ENCODE measurements around the gene PARD3B.

PARD3B gene

DNA sequence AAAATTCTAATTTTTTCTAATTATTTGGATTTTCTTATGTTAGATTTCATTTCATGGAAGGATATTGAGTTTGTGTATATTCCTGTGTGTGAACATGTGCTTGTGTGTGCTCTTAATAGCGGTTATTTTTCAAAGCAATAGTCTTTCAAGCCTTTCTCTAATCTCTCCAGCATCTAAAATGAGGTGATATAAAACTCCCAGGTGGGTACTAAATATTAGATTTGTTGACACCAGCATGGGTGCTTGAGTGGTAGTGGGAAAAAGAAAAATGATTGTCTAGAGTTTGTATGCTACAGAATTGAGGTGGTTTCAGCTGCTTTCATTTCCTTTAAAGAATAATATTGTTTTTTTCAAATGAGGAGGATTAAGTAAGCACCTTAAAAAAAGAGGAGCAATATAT is 296.8 kb downstream of the PARD3B start:
- DNase-seq (ENCODE audit: low spot score) = no peak

DNA sequence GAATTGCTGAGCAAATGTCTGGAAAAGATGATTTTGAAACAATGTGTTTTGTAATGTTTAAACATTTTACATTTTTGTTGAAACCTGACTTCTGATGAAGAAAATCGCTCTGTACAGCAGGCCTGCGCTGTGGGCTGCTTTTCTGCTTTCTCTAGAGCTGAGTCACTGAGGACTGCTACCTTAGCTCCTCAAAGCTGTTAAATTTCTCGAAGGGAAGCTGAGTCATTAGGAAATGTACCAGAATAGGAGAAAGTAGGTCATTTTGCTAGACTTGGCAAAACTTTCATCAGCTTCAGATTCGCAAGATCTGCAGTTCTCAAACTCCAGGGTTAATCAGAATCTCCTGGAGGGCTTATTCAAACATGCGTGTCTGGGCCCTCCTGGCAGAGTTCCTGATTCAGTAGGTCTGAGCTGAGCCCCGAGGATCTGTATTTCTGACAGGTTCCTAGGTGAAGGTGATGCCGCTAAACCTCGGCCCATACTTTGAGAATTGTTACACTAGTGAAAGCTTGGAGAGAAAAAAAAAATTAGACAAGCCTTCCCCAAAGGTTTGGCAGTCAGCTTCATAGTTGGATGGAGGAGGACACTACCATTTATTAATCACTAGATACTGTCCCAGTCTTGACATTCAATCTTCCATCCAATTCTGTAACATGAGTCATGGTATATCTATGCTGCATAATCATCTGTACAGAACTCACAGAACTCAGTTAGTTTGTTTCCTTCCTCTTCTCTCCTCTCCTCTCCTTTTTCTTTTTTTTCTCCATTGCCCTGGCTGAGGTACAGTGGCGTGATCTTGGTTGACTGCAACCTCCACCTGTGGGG is 297.6 kb downstream of the PARD3B start:
- DNase-seq (ENCODE audit: low spot score) = peak; percentile 45

DNA sequence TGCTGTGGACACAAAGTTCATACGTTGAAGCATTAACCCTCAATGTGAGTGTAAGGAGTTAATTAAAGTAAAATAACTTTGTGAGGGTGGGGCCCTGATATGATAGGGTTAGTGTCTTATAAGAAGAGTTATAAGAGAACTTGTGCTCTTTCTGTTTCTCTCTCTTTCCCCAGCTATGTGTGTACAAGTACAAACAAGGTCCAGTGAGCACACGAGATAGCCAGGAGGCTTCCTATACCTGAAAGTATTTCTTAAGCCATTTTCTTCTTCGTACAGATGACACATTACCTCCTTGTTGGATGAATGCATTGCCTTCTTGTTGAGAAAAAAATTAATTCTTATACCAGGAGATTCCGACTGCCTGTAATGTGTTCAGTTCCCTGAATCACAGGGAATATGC is 301.2 kb downstream of the PARD3B start:
- no peak for DNase-seq (ENCODE audit: low spot score)

DNA sequence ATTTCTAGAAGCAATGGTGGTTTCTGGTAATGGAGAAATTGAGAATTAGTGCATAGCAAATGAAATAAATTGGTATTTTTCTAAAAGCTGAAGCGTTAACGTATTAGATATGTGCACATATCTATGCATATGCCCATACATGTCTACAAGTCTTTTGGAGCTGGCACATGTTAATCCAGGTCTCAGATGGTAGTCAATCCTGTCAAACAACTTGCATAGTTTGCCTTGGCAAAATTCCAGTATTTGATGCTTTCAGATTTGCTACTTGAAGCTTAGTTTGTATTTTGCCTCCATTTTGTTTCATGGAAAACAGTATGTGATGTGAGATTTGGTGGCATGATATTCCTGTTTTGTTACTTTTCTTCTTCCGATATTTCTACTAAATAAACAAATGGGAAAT is 304.6 kb downstream of the PARD3B start:
- DNase-seq (ENCODE audit: low spot score) = no peak

DNA sequence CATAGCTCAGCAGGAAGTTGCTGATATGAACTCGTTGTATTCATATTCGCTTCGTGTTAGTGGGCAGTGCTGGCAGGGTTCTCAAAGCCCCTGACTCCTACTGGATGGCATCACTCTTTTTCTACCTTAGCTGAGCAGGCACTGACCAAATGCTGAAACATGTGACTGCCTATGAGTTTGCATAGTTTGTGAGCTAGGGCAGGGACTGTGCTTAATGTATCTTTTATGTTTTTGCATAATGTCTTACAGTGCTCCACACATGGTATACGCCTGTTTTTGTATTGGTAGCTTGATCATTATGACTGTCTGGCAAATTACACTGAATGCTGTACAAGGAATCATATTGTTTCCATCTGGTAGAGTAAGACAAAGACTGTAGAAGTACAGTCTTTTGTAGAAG is 305.3 kb downstream of the PARD3B start:
- no peak for DNase-seq (ENCODE audit: low spot score)

DNA sequence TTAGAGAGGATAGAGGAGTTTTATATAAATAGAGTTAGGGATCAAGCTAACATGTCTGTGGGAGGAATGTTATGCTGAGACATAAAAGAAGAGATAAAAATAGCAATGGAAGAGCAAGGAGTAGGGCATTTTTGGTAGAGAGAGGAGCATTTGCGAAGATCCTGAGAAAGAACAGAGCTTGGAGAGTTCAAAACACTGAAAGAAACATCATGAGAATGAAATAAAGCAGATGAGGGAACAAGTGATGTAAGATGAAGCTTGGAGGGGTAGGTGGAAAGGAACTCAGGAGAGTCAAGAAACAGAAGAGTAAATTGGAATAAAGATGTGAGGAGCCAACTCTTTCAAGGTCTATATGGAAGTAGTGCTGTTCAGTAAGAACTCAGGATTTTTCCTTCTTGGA is 308.6 kb downstream of the PARD3B start:
- DNase-seq (ENCODE audit: low spot score) = no peak

DNA sequence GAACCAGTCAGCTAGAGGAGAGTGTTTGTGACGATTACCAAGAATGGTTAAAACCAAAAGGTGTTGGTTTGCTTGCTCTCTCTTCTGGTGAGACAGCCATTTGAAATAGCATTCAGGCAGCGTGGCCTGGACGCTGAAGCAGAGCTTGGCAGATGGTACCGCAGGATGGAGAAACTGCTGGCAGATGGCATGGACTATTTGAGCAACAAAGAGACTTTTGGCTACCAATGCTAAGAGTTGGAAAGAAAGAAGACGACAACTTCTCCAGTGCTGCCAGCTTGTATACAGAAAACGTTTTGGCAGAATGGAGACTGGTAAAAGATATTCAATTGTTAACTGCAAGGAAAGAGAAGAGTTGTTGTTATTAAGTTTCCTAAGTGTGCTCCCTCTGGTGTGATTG is 315.0 kb downstream of the PARD3B start:
- peak; percentile 78 for DNase-seq (ENCODE audit: low spot score)

DNA sequence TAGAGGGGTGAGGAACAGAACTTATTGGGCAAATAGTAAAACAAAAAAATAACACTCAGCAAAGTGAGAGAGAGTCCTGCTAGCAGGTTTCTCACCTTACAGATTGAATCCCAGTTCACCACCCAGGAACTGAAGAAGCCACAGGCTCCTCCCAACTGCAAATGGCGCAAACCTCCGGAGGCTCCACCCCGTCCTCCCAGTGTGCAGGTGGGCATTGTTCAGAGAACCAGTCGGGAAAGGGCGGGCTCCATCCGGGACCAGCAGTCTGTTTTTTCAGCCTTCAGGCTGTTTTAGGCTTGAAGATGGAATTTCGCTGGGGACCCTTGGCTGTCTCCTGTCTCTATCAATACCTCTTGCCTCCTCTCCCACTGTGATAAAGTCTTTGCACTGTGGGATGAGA is 317.5 kb downstream of the PARD3B start:
- no peak for DNase-seq (ENCODE audit: low spot score)

DNA sequence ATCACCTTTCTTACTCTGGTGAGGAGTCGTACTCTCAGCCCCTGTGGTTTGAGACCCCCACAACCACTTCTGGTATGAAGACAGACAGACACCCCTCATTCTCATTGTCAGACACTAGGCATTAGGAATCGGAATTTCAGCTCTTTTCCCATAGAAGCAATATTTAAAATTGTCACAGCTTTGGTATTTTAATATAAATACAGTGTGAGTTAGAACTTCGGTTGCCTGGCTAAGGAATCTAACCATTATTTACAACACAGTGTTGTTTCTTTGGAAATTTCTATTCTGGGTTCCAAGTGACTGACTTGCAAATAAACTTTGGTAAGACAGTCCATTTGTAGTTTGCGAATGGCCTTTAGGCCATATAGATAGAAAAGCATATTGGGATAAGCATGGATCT is 318.1 kb downstream of the PARD3B start:
- no peak for DNase-seq (ENCODE audit: low spot score)

DNA sequence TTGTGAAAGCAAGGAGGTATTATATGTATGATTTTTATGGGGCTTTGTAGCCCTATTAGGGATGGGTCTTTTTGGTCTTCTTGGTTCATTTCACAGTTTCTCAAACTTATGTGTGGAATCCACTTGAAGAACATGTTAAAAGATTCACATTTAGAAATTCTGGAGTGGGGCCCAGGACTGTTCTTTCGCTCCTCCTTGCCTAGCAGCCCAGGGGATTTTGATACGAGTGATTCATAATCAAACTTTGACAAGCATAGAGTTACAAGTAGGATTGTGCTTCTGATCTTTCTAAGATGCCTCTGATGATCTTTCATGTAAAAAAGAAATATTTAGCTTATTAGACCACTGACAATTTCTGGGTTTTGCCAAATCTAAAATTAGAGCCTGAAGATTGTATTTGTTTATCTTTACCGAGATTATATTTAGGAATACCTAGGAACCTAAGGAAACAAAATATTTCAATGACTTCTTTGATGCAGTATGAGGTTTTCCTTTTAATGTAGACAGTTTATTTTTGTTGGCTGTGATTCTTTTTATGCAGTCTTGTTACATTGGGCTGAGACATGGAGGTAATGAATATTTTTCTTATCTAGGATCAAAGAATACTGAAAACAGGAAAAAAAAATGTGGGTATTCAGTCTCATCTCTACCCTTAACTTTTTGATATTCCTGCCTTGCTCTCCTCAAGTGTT is 324.0 kb downstream of the PARD3B start:
- no peak for DNase-seq (ENCODE audit: low spot score)

DNA sequence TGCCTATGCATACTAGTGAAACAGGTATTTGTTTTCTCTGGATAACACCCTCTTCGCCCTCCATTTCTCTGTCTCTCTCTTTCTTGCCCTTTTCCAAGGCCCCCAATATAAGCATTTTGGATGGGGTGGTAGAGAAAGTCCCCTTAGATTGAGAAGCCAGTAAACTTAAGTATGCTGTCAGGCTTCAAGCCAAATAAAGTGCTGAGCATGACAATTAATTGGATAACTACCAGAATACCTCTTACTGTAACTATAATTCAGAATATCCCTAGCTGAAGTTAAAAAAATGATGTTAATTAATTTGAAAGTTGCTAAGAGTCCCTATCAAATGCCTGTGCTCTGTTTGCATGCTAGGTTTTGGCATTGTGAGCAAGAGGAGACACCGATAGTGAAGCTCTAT is 324.8 kb downstream of the PARD3B start:
- no peak for DNase-seq (ENCODE audit: low spot score)

DNA sequence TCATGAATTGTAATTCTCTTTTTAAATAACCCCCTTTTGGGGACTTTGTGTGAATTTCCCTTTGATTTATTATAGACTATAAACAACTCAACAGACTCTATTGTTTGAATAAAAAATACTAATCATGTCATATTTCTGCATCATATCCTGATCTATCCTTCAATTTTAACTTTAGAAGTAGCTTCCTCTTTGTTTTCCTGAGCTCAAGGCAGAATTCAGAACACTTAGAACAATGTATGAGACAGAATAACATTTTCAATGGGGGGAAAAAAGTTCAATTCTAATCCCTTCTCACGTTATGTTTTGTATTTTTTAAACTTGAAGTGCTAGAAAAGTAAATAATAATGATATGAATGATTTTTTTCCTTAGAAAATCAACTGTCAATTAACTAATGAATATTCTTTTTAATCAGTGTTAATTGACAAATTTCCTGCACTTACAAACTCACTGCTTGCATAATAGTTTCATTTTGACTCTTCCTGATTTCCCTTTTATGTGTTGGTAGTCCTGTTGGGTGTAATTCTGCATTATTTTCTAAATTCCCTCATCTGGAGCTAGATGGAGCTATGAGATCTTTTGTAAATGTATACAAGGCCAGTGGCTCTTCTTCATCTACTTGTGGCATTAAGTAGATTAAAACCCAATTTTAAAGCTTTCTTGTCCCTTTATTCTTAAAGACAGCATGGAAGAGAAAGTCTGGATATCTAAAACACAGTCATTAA is 326.1 kb downstream of the PARD3B start:
- DNase-seq (ENCODE audit: low spot score) = peak; percentile 67

DNA sequence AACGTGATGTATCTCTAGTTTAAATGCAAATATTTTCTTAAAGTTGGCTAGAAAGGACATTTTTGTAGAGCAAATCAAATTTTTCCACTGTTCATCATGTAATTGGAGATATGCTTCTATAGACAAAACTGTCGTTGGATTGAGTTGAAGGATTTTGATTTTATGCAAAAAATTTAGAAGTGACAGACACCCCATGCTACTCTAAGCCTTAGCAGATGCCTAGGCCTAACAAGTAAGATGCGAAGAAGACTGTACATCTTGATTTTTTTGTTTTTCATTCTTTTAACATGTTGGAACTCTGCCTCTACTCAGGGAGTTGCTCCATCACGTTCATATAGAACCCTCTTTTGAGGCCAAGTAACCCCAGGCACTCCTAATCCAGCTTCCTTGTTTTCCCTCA is 331.0 kb downstream of the PARD3B start:
- DNase-seq (ENCODE audit: low spot score) = no peak

DNA sequence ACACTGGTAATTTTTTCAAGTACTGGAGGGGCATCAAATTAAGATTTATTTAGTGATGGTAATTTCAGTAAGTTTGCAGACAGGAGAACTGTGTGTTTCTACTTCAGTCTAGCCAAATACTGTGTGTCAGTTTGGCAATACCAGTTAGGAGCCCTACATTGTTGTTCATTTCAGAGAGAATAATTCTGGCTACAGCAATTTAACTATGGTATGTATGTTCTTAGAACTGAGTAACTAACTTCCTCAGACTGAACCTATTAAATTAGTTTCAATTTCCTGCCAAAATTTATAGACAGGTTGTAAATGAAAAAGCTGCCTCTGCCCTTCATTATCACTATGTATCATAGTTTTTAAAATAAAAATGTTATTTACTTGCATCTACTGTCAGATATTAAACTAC is 332.4 kb downstream of the PARD3B start:
- DNase-seq (ENCODE audit: low spot score) = no peak

DNA sequence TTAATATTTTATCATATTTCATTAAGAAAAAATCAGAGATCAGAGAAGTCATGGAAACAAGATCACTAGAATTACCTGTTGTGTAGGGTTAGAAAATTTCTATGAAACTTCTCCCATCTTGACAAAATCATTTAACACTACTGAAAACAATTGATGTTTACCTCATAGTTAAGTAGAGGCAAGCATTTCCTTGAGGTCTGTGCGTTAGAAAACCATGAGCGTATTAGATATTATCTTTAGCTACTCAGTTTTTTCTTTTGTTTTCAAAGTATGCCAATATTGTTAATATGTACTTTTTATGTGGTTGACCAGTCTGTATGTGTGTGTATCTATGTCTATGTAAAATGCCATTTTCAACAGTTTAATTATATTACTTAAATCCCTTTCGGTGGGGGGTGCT is 335.7 kb downstream of the PARD3B start:
- DNase-seq (ENCODE audit: low spot score) = no peak

DNA sequence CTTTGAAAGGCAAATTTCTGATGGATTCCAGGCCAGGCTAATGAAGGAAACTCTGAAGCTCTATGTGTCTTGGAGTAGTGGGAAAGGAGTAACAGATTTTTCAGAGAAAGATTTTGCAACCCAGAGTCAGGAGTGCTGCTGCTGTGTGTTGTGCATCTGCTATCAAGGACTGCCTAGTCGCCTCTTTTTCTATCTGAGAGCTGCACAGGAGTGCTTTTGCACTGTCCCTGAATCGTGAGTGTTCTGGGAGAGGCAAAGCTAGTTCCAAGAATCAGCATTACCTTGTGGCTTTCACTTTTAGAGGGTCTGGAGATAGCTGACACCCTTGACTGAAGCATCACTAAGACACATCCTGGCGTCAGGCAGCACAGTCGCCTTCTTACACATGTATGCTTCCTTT is 336.4 kb downstream of the PARD3B start:
- DNase-seq (ENCODE audit: low spot score) = peak; percentile 12

DNA sequence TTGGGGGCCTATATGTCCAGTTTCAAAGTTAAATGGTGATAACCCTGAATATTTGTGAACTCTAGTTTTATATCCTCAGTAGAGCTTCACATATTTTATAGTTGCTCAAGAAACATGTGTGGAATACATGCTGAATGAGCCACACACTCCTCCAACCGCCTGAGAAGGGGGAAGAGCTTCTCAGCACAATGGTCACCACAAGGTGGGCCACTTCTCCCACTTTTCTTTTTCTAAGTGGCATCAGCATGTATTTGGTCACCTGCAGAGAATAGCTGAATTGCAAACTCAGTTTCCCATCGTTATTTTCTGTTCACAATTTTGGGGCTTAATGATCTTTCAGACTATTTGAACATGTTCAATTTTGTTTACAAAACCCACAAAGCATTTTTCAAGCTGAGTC is 340.5 kb downstream of the PARD3B start:
- no peak for DNase-seq (ENCODE audit: low spot score)

DNA sequence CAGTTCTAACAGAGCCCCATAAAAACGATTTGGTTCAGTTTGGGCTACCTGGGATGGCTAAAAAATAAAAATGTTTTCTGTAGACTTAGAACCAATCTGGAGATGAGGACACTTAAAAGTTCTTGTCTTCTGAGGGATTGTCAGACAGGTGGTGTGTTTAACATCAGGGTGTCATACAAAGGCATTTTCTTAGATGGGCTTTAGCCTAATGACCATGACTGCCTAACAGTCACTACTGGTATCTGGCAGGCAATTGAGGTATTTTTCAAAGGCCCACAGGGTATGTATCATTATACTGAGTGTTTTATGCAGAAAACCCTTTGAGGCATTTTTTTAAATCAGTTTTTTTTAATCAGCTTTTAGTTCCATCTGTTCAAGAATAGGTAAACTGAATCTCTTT is 341.4 kb downstream of the PARD3B start:
- no peak for DNase-seq (ENCODE audit: low spot score)

DNA sequence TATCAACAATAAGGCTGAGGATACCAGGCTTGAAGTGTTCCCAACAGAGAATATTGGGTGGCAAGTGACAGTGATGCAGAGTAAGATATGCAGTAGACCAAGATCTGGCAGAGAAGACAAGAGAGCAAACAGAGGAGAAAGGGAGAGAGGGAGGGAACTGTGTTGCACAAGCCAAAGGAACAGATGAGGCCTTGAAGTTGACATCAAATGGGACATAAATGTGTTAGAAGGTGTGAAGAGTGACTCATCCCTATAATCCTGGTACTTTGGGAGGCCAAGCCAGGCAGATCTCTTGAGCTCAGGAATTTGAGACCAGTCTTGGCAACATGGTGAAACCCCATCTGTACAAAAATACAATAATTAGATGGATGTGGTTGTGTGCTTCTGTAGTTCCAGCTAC is 342.9 kb downstream of the PARD3B start:
- no peak for DNase-seq (ENCODE audit: low spot score)

DNA sequence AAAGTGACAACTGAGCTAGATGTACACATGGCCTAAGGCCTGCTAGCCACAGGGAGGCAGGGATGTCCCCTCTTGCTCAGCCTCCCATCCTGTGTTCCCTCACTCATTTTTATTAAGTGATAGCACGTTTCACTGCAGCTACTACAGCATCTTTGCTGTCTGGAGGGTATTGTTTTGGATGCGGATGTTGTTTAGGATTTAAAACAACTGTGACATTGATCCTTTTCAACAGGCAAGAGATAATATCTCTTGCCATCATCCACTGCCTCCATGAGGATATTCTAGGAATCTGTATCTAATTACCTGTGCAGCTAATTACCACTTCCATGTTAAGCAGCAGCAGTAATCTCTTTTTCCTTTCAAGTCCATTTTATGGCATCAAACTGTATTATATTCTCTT is 345.4 kb downstream of the PARD3B start:
- DNase-seq (ENCODE audit: low spot score) = no peak

DNA sequence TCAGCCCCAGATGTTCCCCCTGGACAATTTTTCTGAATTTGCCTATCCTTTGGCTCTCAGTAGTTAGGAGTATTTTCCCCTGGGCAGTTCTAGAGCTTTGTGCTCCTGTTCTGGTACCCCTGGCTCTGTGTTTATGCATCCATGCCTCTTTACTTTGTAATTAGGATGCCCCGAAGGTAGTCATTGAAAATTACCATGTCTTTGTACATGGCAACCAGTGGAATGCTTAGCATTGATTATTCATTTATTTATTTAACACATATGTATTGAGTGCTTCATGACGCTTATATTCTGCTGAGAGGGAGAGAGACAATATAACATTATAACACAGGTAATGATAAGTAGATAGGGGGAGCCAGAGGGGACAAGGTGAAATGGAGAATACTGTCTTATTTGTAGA is 346.5 kb downstream of the PARD3B start:
- DNase-seq (ENCODE audit: low spot score) = no peak

DNA sequence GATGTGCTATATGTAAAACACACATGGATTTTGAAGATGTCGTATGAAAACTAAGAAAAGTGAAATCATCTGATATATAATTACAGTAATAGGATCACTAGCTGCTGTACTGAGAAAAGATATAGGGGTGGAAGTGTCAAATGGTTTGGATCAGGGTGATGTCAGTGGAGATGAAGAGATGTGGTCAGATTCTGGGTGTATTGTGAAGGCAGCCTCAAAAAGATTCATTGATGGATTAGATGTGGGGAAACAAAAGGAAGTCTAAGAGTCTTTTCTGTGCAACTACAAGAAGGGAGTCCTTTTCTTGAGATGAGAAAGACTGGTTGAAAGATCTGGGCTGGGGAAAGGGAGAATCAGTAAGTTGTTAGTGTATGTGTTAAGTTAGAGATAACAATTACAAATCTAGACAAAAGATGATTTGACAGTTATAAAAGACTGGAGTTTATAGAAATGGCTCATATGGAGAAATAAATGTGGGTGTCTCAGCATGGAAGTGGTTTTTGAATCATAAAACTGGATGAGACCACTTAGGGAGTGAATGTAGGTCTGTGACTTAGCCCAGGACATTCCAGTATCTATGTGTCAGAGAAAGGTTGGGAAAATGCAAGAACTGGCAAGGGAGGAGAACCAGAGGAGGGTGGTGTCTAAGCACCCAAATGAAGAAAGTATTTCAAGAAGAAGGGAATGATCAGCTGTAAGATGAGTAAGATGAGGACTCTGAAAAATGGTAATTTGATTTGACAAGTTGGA is 347.4 kb downstream of the PARD3B start:
- no peak for DNase-seq (ENCODE audit: low spot score)

Data from Ammon's horn (tissue), 1 donor.